Measurements from ENCODE around the gene FBXL2.

Gene FBXL2

DNA sequence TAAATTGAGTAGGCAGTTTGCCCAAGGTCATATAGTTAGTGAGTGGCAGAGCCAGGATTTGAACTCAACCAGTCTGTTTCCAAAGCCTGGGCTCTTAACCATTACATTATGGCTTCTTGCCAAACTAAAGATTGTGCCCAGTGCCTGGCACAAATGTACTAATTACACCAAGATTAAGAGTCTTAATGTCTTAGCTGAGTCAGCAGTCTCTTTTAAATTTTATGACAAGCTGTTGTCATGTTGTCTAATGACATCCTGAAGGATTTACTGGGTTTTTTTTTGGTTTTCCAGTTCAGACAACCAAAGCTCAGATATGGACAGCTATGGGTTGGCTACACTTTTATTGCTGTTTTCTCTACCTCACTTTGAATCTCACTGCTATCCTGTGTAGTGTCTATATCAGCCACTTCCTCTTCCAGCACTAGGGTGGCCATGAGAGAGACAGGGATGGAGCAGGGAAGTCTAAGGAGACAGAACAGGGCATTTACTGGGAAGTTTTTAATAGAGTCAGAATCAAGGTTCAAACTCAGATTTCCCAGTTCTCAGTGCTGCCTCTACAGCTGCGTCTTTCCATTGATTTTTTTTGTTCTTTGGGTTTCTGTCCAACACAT, 10.5 kb downstream of the FBXL2 start:
- no peak for ATAC-seq
- TF ChIP-seq, protein P1, sequence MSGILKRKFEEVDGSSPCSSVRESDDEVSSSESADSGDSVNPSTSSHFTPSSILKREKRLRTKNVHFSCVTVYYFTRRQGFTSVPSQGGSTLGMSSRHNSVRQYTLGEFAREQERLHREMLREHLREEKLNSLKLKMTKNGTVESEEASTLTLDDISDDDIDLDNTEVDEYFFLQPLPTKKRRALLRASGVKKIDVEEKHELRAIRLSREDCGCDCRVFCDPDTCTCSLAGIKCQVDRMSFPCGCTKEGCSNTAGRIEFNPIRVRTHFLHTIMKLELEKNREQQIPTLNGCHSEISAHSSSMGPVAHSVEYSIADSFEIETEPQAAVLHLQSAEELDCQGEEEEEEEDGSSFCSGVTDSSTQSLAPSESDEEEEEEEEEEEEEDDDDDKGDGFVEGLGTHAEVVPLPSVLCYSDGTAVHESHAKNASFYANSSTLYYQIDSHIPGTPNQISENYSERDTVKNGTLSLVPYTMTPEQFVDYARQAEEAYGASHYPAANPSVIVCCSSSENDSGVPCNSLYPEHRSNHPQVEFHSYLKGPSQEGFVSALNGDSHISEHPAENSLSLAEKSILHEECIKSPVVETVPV (CRISPR knock-in tag; IDR thresholded peaks at IDR 0.05): no peak
- no peak for TF ChIP-seq CREB5 (CRISPR knock-in tag; IDR thresholded peaks at IDR 0.05; ENCODE audit: low read depth)
- no peak for TF ChIP-seq ESRRG (CRISPR knock-in tag; IDR thresholded peaks at IDR 0.05)
- TF ChIP-seq, protein P2, sequence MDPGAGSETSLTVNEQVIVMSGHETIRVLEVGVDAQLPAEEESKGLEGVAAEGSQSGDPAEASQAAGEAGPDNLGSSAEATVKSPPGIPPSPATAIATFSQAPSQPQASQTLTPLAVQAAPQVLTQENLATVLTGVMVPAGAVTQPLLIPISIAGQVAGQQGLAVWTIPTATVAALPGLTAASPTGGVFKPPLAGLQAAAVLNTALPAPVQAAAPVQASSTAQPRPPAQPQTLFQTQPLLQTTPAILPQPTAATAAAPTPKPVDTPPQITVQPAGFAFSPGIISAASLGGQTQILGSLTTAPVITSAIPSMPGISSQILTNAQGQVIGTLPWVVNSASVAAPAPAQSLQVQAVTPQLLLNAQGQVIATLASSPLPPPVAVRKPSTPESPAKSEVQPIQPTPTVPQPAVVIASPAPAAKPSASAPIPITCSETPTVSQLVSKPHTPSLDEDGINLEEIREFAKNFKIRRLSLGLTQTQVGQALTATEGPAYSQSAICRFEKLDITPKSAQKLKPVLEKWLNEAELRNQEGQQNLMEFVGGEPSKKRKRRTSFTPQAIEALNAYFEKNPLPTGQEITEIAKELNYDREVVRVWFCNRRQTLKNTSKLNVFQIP (CRISPR knock-in tag; IDR thresholded peaks at IDR 0.05; ENCODE audit: borderline replicate concordance, low read depth): no peak
- TF ChIP-seq TOX (CRISPR knock-in tag; IDR thresholded peaks at IDR 0.05; ENCODE audit: borderline replicate concordance): no peak
- no peak for TF ChIP-seq BACH2 (CRISPR knock-in tag; IDR thresholded peaks at IDR 0.05; ENCODE audit: borderline replicate concordance)

- peak; percentile 72 for ATAC-seq
- TF ChIP-seq ISL1 (CRISPR knock-in tag; IDR thresholded peaks at IDR 0.05) (peak; percentile 41), RARB (CRISPR knock-in tag; IDR thresholded peaks at IDR 0.05) (no peak)
These were observed 22.3 kb downstream of the FBXL2 start for GRCh38 chr3:33299395-33300081.

DNA sequence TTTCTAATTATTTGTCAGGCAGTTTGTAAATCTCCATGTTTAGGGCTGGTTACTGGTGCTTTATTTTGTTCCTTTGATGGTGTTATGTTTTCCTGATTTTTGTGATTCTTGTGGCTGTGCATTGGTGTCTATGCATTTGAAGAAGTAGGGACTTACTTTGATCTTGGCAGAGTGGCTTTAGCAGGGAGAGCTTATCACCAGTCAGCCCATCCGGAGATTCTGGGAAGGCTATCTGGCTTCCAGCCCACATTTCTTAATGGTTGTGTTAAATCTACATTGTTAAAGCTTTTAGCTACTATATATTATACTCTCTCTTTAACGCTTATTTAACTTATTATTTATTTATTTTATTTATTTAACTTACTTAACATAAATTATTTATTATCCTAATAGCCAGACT, 35.1 kb downstream of the FBXL2 start:
- TF ChIP-seq, protein P2 (CRISPR knock-in tag; IDR thresholded peaks at IDR 0.05; ENCODE audit: borderline replicate concordance, low read depth): no peak
- TF ChIP-seq TCF4 (CRISPR knock-in tag; IDR thresholded peaks at IDR 0.05; ENCODE audit: borderline replicate concordance): no peak
- TF ChIP-seq ZNF70 (CRISPR knock-in tag; IDR thresholded peaks at IDR 0.05): no peak
- TF ChIP-seq PATZ1 (CRISPR knock-in tag; IDR thresholded peaks at IDR 0.05; ENCODE audit: borderline replicate concordance): no peak
- TF ChIP-seq GLIS3 (CRISPR knock-in tag; IDR thresholded peaks at IDR 0.05): no peak
- TF ChIP-seq, protein P3, sequence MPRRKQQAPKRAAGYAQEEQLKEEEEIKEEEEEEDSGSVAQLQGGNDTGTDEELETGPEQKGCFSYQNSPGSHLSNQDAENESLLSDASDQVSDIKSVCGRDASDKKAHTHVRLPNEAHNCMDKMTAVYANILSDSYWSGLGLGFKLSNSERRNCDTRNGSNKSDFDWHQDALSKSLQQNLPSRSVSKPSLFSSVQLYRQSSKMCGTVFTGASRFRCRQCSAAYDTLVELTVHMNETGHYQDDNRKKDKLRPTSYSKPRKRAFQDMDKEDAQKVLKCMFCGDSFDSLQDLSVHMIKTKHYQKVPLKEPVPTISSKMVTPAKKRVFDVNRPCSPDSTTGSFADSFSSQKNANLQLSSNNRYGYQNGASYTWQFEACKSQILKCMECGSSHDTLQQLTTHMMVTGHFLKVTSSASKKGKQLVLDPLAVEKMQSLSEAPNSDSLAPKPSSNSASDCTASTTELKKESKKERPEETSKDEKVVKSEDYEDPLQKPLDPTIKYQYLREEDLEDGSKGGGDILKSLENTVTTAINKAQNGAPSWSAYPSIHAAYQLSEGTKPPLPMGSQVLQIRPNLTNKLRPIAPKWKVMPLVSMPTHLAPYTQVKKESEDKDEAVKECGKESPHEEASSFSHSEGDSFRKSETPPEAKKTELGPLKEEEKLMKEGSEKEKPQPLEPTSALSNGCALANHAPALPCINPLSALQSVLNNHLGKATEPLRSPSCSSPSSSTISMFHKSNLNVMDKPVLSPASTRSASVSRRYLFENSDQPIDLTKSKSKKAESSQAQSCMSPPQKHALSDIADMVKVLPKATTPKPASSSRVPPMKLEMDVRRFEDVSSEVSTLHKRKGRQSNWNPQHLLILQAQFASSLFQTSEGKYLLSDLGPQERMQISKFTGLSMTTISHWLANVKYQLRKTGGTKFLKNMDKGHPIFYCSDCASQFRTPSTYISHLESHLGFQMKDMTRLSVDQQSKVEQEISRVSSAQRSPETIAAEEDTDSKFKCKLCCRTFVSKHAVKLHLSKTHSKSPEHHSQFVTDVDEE (CRISPR knock-in tag; IDR thresholded peaks at IDR 0.05): no peak
- TF ChIP-seq, protein P1 (CRISPR knock-in tag; IDR thresholded peaks at IDR 0.05): no peak
- TF ChIP-seq RARB (CRISPR knock-in tag; IDR thresholded peaks at IDR 0.05): no peak
- no peak for TF ChIP-seq ZFP3 (CRISPR knock-in tag; IDR thresholded peaks at IDR 0.05)
- no peak for TF ChIP-seq CREB5 (CRISPR knock-in tag; IDR thresholded peaks at IDR 0.05; ENCODE audit: low read depth)
- no peak for TF ChIP-seq ZFP30 (CRISPR knock-in tag; IDR thresholded peaks at IDR 0.05)
- TF ChIP-seq CSDC2 (CRISPR knock-in tag; IDR thresholded peaks at IDR 0.05): no peak
- no peak for TF ChIP-seq SNAI2 (CRISPR knock-in tag; IDR thresholded peaks at IDR 0.05)
- no peak for TF ChIP-seq ZC3H10 (CRISPR knock-in tag; IDR thresholded peaks at IDR 0.05)
- TF ChIP-seq BACH2 (CRISPR knock-in tag; IDR thresholded peaks at IDR 0.05; ENCODE audit: borderline replicate concordance): no peak
- TF ChIP-seq ZNF565 (CRISPR knock-in tag; conservative IDR thresholded peaks at IDR 0.05; ENCODE audit: low read depth): no peak
- TF ChIP-seq TOX (CRISPR knock-in tag; IDR thresholded peaks at IDR 0.05; ENCODE audit: borderline replicate concordance): no peak
- no peak for TF ChIP-seq OSR1 (CRISPR knock-in tag; IDR thresholded peaks at IDR 0.05)
- TF ChIP-seq PPARA (CRISPR knock-in tag; IDR thresholded peaks at IDR 0.05; ENCODE audit: borderline replicate concordance): no peak
- TF ChIP-seq ISL1 (CRISPR knock-in tag; IDR thresholded peaks at IDR 0.05): no peak
- no peak for ATAC-seq
